Esophagus squamous epithelium (tissue), 5 donors: ENCODE data around the gene COPG1. TPM values are rescaled to one million over a fixed set of nuclear protein-coding genes. Genes with fewer than 3 reads are reported as not detected.

Experiments
- DNase-seq: peaks from one replicate; lab custom pipeline; 2025; lab: John Stamatoyannopoulos, UW
- H3K27ac ChIP-seq, 4 donors: fragments of 200-600 bp; sonication (generic); one replicate each; pipeline ENCODE4 v1.5.1; 2016 to 2019; ENCODE audit warnings: mild to moderate bottlenecking in 1 of 4
- H3K27me3 ChIP-seq, 4 donors: fragments of 200-600 bp; sonication (generic); 1 replicate in 3 of 4; 2 replicates in 1 of 4; pipeline versions ENCODE4 v1.5.1 to v1.6.0; 2017 to 2021; ENCODE audit warnings: antibody characterized with exemption in 1 of 4
- H3K36me3 ChIP-seq, 3 donors: fragments of 200-600 bp; sonication (generic); one replicate each; pipeline ENCODE4 v1.5.1; 2016 to 2019
- H3K4me1 ChIP-seq, 3 donors: fragments of 200-600 bp; sonication (generic); one replicate each; pipeline ENCODE4 v1.5.1; 2017 to 2019
- H3K4me3 ChIP-seq, 4 donors: fragments of 200-600 bp; sonication (generic); 1 replicate in 3 of 4; 2 replicates in 1 of 4; pipeline ENCODE4 v1.5.1; 2016 to 2019; ENCODE audit warnings: mild to moderate bottlenecking in 2 of 4, moderate library complexity in 1 of 4
- H3K9me3 ChIP-seq, 3 donors: fragments of 200-600 bp; sonication (generic); one replicate each; pipeline ENCODE4 v1.5.1; 2016 to 2019
- CTCF ChIP-seq, 6 experiments: fragments of 450-650 bp in 4 of 6; fragments of 200-600 bp in 2 of 6; sonication (generic) in 2 of 6; IDR thresholded peaks; one replicate each; pipeline ENCODE4 v1.5.1; 2016 to 2019; ENCODE audit warnings: antibody characterized with exemption in 6 of 6, mild to moderate bottlenecking in 4 of 6, moderate library complexity in 4 of 6
- POLR2A ChIP-seq, 4 donors: fragments of 450-650 bp; IDR thresholded peaks; one replicate each; pipeline ENCODE4 v1.6.1; 2017; ENCODE audit warnings: antibody characterized with exemption in 4 of 4, mild to moderate bottlenecking in 4 of 4, moderate library complexity in 3 of 4
- WGBS, 2 donors: methylation state at CpG; one replicate each; pipeline ENCODE4 v1.1.5; 2018; 5-methylcytosine and 5-hydroxymethylcytosine counted together
- intact Hi-C: fragments of 100-400 bp; cut with DNase I; formaldehyde crosslinking; loops from one replicate; pipeline ENCODE4 v1.15.0; 2022
- total RNA-seq, 4 donors: library from RNA; depleted of rRNA; stranded (reverse); fragments of >200 nt; gene quantifications; one replicate each; pipeline ENCODE4 v1.1.0, GENCODE V29; 2016
- donor health status: DM: yes; HTN: yes; CAD: no.

Gene COPG1
- total RNA-seq, 4 donors from 2014 or later: 68.3 to 121 (median 104) TPM

GRCh38 chr3:129278966-129279906, 29.8 kb downstream of the COPG1 start:
- H3K9me3 ChIP-seq: no peaks in the 10 kb centered on the region
- H3K27ac ChIP-seq: peak overlapping the region; percentile 96 to 98 (median 96)
- peaks cover 5 to 44% (median 11%) of the 10 kb centered on the region in 3 donors for H3K36me3 ChIP-seq
- H3K4me3 ChIP-seq: peak overlapping the region; percentile 67 to 100 (median 86)
- TF ChIP-seq POLR2A (IDR thresholded peaks at IDR 0.05): peak in 1 of 4 donors; percentile 24
- TF ChIP-seq CTCF (IDR thresholded peaks at IDR 0.05): no peak
- peaks cover 14 to 52% (median 32%) of the 10 kb centered on the region in 3 donors for H3K4me1 ChIP-seq
- DNase-seq: no peak
- H3K27me3 ChIP-seq: no peaks in the 10 kb centered on the region
- intact Hi-C loops: no loop called here
- 1 to 2% methylated on average over 19 to 39 of the region's 82 CpGs for WGBS, 2 donors

GRCh38 chr3:129280183-129280582, 30.8 kb downstream of the COPG1 start:
- intact Hi-C loops: no loop called here
- Histone ChIP-seq H3K4me1 (peaks cover 14 to 52% (median 32%) of the 10 kb centered on the region in 3 donors), H3K27me3 (no peaks in the 10 kb centered on the region), H3K9me3 (no peaks in the 10 kb centered on the region), H3K36me3 (peaks cover 1 to 42% (median 5%) of the 10 kb centered on the region in 3 donors), H3K27ac (peak overlapping the region in 3 of 4 donors; percentile 96 to 98 (median 96)), H3K4me3 (peak overlapping the region in 3 of 4 donors; percentile 67 to 100 (median 77))
- 72 to 77% methylated on average over 2 of the region's 2 CpGs for WGBS, 2 donors
- no peak for TF ChIP-seq CTCF (IDR thresholded peaks at IDR 0.05)
- no peak for TF ChIP-seq POLR2A (IDR thresholded peaks at IDR 0.05)
- DNase-seq: no peak

GRCh38 chr3:129281726-129282125, 32.3 kb downstream of the COPG1 start:
- no peaks in the 10 kb centered on the region for H3K9me3 ChIP-seq
- intact Hi-C loops: no loop called here
- peaks cover 14 to 52% (median 32%) of the 10 kb centered on the region in 3 donors for H3K4me1 ChIP-seq
- no peak for TF ChIP-seq POLR2A (IDR thresholded peaks at IDR 0.05)
- TF ChIP-seq CTCF (IDR thresholded peaks at IDR 0.05): no peak
- no peaks in the 10 kb centered on the region for H3K27me3 ChIP-seq
- H3K27ac ChIP-seq: no peak overlapping the region
- no peak overlapping the region for H3K4me3 ChIP-seq
- H3K36me3 ChIP-seq: peaks cover 0 to 40% (median 0%) of the 10 kb centered on the region in 3 donors
- WGBS, 2 donors: 70 to 82% methylated on average over 5 of the region's 5 CpGs
- no peak for DNase-seq

GRCh38 chr3:129282727-129283327, 33.4 kb downstream of the COPG1 start:
- H3K27me3 ChIP-seq: no peaks in the 10 kb centered on the region
- no peak for DNase-seq
- H3K4me1 ChIP-seq: peaks cover 11 to 45% (median 29%) of the 10 kb centered on the region in 3 donors
- H3K9me3 ChIP-seq: no peaks in the 10 kb centered on the region
- peaks cover 0 to 40% (median 0%) of the 10 kb centered on the region in 3 donors for H3K36me3 ChIP-seq
- TF ChIP-seq CTCF (IDR thresholded peaks at IDR 0.05): no peak
- TF ChIP-seq POLR2A (IDR thresholded peaks at IDR 0.05): no peak
- intact Hi-C loops: no loop called here
- H3K4me3 ChIP-seq: no peak overlapping the region
- WGBS, 2 donors: 39 to 57% methylated on average over 6 of the region's 6 CpGs
- peak overlapping the region in 3 of 4 donors; percentile 9 to 59 (median 10) for H3K27ac ChIP-seq
